NCI-H1436 (cell line): Measurements from ENCODE around the gene PRR13.
A peak's percentile ranks its signal among the peaks of the same experiment; 100 is the strongest.

ENCODE experiments used
- DNase-seq: peaks from one replicate; lab custom pipeline; 2025; lab: John Stamatoyannopoulos, UW

Gene PRR13

DNA sequence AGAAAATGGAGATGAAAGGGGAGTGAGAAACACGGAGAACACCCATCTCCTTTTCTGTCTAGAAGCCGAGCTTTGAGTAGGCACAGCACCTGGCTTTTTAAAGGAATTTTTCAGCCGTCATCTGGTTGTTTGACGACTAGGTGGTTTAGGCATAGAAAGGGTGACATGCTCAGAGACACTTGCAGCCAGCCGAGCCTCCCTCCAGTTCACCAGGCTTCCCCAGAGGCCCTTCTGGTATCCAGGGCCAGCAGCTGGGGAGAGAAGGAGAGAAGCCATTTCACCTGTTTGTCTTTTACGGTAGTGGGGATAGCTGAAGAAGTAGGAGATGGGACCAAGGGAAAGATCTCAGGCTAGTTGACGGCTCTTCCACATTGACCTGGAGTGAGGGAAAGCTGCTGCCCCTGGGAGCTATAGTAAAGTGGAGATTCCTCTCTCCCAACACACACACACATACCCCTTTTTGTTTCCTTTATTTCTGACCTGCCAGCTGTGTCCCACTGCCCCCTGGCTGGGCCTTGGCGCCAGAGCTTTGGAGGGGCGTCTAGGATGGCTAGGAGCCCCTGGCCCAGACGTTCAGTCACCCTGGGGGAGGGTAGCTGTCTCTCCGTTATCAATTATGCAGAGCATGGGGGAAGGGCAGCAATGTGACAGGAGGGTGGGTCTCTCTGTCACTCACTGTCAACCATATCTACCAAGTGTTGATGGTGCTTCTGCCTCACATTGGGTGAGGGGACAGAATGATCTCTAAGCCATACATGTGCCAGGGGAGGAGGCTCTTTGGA, 52.3 kb downstream of the PRR13 start:
- peak; percentile 6 for DNase-seq
